GM18511 (cell line): ENCODE measurements around the gene ESRP2.

Experiments used
- ATAC-seq: cut with Tn5 transposase; IDR thresholded peaks from one replicate; pipeline ENCODE4 v1.9.1; 2021; ENCODE audit warnings: mild to moderate bottlenecking, moderate library complexity; ENCODE audit not compliant: unreplicated experiment

Gene ESRP2

DNA sequence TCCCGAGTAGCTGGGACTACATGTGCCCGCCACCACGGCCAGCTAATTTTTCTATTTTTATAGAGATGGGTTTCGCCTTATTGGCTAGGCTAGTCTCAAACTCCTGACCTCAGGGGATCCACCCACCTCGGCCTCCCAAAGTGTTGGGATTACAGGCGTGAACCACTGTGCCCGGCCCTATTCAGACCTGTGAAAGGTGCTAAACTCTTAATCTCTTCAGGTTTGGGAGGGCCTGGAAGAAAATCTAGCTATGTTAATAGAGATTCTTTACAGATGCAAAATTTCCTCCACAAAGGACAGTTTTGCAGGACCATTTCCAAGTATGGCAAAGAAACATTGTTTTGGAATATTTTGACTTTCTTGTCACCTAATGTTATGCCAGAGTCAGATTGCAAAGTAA is 6.2 kb upstream of the ESRP2 start:
- ATAC-seq: no peak

DNA sequence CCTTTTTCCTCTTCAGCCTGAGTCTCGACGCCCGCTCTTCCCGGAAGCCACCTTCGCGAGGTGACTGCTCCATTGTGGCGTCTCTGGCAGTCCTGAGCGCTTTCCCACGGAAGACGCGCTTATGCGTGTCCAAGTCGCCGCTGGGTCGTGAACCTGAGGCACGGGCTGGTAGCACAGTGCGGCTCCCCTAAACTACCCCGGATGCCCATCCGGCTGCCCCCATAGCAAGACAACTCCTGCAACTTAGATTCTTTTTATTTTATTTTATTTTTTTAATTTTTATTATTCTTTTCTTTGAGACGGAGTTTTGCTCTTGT is 2.1 kb upstream of the ESRP2 start:
- ATAC-seq: peak; percentile 22

DNA sequence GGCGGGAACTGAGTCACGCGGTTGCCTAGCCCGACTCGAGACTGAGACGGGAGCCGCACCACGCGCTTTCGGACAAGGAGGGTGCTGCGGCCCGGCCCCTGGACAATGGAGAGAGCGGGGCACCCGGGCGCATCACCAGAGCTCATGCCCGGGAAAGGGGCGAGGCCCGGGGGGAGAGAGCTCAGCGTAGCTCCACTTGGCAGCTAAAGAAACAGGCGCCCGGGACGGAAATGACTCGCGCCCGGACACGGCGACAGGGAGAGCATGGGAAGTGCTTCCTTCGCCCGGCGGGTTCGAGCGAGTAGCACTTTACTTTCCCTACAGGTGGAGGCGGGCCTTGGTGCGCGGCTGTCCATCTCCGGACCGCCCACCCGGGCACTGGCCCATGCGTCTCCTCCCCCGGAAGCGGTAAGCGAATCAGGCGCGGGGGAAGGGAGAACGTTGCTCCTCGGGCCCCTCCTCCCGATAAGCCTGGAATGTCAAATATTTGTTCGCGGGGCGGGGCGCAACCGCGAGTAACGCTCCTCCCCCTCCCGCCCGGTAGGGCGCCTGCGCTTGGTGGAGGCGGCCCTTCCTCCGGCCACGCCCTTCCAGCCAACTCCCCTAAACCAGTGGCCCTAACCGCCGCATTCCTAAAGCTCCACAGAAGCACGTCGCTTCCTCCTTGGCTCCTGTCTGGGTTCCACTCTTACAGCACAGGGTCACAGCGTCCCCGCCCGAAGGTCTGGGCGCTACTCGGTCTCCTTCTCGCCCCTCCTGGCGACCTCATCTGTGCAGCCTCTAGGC is 1.5 kb upstream of the ESRP2 start:
- peak; percentile 85 for ATAC-seq

DNA sequence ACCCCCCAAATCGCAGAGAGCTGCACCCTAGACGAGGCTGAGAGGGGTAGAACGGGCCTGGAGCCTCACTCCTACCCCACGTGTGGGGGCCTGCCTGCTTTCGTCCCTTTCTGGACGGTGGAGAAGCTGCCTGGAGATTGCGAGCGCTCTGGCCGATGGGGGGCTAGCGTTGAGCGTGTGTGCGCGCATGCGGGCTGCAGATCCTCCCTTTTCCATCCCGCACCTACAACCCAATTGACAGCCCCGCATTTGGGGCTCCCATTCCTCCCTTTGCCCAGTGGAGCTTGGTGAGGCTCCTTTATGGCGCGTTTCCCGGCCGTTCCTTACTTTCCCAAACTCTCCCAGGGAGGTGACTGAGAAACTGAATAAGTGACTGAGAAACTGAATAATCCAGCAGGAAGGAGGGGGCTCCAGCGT is 907 bp upstream of the ESRP2 start:
- ATAC-seq: no peak

DNA sequence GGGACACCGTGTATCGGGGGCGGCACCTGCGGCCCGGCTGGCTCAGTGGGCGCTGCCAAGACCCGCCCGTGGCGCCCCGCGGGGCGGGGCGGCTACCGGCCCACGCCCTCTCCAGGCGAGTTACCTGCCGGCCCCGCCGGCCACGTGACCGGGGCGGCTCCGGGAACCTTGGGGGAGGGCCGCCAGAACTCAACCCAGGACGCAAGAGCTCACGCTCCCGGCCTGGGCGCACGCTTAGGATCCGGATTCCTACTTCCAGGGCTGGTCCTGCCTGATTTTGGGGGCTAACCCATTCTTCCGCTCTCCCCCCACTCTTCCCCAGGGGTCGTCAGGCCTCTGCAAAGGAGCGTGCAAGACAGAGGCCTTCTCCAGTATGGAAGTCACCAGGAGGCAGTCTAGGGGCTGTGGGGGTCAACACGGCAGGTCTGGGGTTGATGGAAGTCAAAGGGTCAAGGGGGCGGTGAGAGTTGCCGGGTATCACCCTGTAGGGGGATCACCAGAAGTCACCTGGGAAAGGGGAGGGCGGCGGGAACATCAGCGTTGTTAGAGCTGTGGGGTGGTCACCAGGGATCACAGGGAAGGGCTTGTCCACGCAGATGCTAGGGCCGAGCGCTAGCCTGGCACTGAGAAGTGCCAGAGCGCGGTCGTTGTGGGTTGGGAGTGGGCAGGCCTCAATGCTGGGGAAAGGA is 354 bp upstream of the ESRP2 start:
- no peak for ATAC-seq

DNA sequence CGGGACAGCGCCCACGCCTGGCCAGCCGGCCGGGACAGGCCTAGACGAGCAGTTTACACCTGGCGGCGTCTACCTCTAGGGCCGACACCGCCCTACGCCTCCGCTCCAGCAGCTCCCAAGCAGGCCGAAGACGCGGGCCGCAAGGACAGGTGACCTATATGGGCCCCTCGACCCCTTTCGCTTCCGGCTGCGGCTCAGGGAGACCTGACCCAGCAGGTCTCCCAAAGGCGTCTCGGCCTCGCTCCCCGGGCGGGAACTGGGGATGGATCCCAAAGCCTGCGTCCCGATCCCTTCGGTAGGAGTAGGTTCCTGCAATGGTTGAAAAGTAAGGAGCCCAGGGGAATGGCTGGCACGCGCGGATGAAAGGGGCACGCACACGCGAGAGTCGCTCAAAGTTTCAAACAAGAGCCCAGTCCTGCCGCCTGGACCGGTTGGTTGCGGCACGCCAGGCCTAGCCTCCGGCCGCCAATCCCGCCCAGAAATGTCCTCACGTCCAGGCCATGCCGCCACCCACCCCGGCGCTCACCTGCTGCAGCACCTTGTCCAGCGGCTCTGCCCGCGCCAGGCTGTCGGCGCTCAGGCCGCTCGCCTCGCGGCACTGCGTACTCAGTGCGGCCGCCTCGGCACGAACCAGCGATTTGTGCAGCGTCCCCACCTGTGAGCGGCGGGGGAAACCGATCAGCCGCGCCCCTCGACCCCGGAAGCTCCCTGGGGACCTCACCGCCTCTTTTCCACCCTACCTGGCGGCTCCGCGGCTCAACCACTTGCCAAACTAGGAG is 630 bp downstream of the ESRP2 start:
- ATAC-seq: no peak

DNA sequence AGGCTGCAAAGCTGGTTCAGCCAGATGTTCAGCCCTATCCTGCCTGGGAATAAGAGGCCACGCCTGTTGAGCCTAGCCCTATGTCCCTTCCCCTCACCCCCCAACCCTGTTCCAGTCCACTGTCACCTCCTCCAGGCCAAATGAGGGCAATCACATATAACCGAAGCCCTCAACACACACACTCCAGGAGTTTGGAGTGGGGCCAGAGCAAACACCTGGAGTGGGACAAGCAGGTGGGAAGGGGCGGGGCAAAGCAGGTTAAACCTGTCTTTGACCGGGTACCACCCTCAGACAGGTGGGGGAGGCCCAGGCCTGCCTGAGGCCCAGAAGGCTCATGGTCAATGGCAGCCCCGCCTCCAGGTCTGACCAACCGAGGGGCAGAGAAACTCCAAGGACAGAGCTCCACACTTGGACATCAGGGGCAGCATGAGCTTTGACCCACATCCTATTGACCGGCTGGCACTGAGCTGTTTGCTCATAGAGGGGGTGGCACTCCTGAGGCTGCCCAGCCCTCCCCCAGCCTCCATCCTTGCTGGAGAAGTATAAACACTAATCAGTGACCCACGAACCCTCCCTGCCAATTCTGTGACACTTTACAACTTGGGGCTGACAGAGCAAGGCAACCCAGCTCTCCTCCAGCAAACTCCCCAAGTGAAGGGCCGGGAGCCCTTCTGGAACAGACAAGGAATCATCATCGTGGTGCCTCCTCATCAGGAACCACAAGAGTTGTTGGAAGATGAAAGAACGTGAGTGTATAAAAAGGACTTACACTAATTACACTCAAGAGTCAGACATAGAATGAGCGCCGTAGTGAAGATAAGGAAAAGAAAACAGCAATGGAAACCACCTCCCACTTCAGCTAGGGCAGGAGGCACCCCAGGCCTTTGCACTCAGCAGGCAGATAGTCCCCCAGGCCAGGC is 1.5 kb downstream of the ESRP2 start:
- ATAC-seq: no peak

DNA sequence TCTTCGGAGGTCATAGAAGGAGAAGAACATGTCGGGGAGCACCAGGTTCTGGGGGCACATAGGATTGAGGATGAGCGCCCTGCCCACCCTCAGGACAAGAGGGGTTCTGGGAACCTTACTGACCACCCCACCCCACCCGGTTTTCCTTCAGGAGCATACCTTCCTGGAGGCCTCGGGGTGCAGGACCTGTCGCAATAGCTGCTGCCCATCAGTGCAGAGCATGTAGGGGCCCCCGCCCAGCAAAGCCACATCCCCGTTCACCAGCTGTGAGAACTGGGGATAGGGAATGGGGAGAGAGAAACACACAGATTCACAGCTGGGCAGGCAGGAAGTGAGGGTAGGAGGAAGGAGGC is 2.1 kb downstream of the ESRP2 start:
- no peak for ATAC-seq

DNA sequence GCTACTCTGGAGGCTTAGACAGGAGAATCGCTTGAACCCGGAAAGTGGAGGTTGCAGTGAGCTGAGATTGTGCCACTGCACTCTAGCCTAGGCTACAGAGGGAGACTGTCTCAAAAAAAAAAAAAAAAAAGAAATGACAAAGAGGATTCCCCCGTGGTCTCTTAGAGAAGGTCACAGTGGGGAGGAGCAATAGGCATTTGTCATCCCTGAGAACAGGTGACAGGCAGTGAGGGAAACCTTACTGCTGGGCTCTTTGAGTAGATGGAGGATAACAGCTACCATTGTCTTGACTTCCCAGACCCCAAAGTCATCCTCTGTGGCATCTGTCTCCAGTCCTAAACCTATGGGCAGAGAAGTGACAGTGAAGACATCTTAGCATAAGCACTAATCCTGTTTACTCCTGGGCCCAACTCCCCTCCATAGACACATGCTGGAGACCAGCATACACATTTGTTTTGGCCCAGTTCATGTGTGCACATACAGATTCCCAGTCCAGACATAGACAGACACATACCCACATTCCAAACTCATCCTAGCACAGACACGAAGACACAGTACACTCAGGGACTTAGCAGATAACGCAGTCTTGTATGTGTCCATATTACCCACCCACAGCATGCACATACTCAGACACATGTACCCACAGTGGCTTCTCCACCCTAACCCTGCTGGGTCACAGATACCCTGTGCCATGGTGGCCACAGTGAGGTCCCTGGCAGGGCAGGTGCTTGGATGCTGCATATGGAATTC is 2.7 kb downstream of the ESRP2 start:
- ATAC-seq: no peak

DNA sequence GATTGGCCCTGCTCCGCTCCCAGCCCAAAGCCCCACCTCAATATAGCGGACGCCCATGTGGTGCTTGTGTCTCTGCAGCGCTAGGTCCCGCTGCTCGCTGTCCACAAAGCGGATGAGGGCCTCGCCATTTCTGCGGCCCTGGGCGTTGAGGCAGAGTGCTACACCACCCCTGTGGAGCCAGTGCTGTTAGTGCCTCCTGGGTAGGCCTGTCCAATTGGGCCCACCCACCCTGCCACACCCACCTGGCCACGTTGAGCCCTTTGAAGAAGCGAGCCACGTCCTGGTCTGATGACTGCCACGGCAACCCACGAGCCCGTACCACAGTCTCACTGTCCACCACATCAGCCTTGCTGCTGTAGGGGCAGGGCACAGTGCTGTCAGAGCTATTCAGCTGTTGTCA is 3.6 kb downstream of the ESRP2 start:
- no peak for ATAC-seq

DNA sequence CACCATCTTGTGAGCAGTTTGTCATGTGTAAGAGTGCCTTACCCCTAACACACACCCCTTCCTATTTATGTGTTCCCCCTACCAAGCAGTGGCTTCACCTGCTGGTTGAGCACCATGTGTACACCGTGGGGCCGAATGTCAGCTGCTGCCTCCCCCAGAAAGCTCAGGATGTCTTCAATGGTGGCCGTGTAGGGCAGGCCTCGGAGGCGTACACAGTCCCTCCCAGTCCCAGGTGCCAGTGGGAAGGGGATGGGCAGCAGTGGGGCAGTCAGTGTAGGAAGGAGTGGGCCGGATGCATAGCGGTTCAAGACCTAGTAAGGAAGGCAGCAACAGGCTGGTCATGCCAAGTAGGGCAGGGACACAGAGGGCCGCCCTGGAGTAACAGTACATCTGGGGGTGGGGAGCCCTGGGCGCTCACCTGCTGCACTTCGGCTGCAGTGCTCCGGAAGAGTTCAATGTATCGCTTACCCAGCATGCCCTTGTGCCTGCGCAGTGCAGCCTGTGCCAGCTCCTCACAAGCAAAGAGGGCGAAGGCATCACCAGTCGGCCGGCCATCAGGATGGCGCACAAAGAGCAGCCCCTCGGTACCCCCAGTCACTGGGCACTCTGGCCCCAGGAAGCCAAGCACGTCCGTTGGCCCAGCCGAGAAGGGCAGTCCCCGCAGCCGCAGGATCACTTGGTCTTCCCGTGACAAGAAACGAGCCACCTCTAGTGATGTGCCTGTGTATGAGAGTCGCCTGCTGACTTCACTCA is 4.4 kb downstream of the ESRP2 start:
- no peak for ATAC-seq

DNA sequence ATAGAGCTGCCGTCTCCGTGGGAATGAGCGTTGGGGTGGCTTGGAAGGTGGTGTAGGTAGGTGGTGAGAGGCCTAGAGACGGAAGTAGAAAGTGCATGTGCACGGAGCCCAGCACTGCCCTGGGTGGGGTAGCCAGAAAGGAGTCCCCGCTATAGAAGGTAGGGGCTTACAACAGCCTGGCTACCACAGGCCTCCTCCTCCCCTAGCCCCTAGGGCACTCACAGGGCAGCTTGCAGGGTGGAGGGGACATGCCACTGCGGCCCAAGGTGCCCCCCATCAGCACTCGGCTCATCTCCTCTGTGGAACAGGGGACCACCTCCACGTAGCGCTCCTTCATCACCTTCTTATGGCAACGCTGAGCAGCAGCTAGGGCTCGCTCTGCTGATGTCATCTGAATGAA is 5.0 kb downstream of the ESRP2 start:
- ATAC-seq: no peak

DNA sequence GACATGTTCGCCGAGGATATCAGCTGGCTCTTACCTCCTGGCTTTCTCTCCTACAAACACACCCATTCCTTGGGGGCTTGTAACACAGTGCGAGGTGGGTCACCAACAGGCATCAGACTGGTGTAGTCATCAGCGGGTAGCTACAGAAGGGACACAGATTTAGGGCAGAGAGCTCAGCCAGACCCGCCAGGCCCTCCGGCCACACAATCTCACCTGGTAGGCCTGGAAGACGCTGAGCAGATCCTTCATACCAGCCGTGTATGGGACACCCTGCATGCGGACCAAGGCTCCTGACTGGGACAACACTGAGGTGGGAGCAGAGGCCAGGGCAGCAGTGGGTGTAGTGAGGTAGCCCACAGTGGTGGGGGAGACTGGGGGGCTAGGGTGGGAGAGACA is 5.8 kb downstream of the ESRP2 start:
- no peak for ATAC-seq

DNA sequence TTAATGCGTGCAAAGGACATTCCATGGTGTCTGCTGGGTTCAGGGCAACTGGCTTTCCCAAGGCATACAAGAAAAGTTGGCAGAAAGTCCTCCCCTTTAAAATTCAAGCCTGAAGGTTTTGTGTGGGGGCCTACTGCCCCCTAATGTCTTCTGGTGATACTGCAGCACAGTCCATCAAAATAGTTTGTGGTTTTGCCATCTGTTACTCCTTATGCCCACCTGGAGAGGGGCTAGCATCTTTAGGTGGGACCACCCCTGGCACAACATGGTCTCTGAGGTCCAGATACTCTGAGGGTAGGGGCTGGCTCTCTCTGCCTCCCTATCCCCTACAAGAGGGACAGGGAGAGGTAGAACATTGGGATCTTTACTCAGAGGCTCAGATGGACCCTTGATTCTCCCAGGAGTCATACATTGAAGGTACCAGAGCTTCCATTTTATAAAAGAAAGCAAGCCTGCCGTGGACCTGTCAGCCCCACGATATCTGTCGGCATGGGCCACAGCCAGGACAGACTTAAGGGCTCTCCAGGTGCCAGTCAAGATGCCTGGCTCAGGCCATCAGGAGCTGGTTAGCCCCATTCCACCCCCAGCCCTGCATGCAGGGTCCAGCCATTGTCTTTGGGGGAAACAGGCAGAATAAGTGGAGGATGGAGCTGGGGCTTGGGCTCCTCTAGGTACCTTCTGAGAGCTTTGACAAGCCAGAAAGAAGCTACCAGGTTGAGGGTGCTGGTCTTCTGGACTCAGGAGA is 6.3 kb downstream of the ESRP2 start:
- no peak for ATAC-seq

DNA sequence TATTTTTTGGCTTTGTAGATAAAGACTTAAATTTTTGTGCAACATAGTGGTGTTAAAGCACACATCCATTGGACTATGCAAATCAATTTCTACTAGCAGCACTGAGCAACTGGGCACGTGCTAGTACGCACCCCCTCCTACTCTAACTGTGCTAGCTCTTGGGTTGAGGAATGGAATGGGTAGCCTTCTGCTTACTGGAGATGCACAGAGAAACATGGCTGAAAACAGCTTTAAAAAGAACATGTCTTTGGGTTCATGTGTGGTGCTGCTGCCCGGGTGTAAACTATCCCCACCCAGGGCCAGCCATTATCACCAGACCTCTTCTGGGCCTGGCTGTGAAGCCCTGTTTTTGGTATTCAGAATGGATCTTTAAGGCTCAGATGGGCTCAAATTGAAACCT is 7.3 kb downstream of the ESRP2 start:
- no peak for ATAC-seq

DNA sequence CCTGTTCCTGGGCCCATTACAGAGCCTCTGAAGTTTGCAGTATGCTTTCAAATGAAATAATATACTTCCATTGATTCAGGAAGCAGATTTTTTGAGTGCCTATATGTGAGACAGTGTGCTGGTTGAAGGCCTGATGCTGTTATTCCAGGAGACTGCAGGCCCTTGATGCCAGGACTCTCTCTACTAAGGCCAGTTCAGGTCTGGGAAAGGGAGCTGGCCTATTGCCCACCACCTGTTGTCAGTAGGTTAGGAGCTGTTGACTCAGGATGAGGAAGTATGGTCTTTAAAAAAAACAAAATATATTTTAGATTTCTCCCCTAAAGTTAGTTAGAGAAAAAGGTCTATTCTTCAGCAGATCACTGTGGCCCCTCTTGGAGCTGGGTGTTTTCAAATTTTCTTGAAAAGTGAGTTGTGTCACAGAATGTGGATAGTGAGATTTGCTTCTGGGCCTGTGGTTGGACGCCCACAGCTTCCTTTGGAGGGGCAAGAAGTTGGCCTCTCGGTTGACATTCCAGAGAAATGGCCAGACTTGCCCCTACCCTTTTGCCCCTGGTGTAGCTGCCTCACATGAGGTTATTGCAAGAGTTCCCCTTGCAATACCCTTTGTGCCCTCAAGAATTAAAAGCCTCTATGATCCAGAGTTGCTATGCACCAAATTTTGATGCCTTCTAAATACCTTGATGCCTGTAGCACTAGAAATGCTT is 7.9 kb downstream of the ESRP2 start:
- no peak for ATAC-seq

DNA sequence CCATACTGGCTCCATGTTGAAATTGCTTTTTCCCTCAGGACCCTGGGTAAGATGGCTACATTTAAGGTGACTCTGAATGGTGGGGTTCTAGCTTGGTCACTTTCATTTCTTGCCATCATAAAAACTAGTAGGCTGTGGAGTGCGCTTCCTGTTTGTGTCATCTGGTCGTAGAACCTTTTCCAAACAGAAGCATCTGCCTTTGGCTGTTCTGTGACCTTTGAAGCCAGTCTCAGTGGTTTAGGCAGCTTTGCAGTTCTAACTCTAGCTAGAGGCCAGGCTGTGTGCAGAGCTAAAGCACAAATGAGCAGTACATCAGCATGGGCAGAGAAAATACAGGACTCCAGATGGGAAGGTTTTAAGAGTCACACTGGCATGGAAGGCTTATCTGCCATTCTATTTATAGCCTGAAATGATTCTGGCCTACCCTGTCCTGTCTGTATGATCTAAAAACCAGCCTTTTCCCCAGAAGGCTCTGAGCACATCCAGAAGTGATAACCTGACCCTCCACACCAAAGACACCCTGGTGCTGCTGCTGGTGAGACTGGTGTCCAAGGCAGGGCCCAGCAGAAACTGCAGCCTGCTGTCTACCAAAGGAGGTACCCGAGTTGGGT is 8.6 kb downstream of the ESRP2 start:
- no peak for ATAC-seq

DNA sequence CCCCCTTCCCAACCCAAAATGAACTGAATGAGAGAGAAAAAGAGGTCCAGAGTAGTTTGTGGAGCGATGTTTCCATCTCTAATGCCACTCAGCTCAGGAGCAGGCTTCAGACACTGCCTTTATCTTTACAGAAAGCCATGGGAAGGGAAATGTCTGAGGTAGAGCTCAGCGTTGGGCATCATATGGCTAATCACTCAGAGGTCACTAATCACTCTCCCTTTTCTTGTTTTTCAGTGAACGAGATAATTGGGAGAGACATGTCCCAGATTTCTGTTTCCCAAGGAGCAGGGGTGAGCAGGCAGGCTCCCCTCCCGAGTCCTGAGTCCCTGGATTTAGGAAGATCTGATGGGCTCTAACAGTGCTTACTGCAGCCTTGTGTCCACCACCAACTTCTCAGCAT is 9.8 kb downstream of the ESRP2 start:
- no peak for ATAC-seq
